Skeletal muscle tissue (tissue), 4 donors: ENCODE data around the gene CPNE2. TPM values are rescaled to one million over a fixed set of nuclear protein-coding genes. Genes with fewer than 3 reads are reported as not detected.
"Not testable (repeated sequence)": the region's sequence is repeated elsewhere in the genome, so short reads cannot be mapped to it uniquely, and the experiment has no call there.

Source experiments
- H3K27ac ChIP-seq: one replicate; pipeline ENCODE4 v1.7.0; 2013; ENCODE audit warnings: mild to moderate bottlenecking, low read depth, low read length, inconsistent platforms
- H3K27me3 ChIP-seq, 3 donors: one replicate each; pipeline ENCODE4 v1.7.0; 2013; ENCODE audit warnings: low read length in 3 of 3; ENCODE audit not compliant: control insufficient read depth in 3 of 3, insufficient read depth in 3 of 3
- H3K36me3 ChIP-seq, 3 donors: one replicate each; pipeline ENCODE4 v1.7.0; 2013; ENCODE audit warnings: low read length in 3 of 3; ENCODE audit not compliant: control insufficient read depth in 3 of 3, insufficient read depth in 3 of 3
- H3K4me1 ChIP-seq, 3 donors: one replicate each; pipeline ENCODE4 v1.7.0; 2013; ENCODE audit warnings: low read length in 3 of 3, mild to moderate bottlenecking in 3 of 3; ENCODE audit not compliant: control insufficient read depth in 3 of 3, insufficient read depth in 3 of 3
- H3K4me3 ChIP-seq, 3 donors: one replicate each; pipeline ENCODE4 v1.7.0; 2013; ENCODE audit warnings: low read length in 3 of 3
- H3K9ac ChIP-seq, 3 donors: one replicate each; pipeline ENCODE4 v1.7.0; 2013; ENCODE audit warnings: low read length in 3 of 3, mild to moderate bottlenecking in 3 of 3, moderate library complexity in 2 of 3, low read depth in 1 of 3
- H3K9me3 ChIP-seq, 3 donors: one replicate each; pipeline ENCODE4 v1.7.0; 2013; ENCODE audit warnings: low read length in 3 of 3; ENCODE audit not compliant: control insufficient read depth in 3 of 3
- total RNA-seq: library from RNA; depleted of rRNA; stranded (reverse); fragments of >200 nt; gene quantifications from one replicate; pipeline ENCODE4 v1.2.3, GENCODE V29; 2014
- donor health status: Osteomylitis.

CPNE2 gene
- total RNA-seq, 1 donor from 2014 or later, result 8.9 TPM

GRCh38 chr16:57054771-57055170, 37.6 kb upstream of the CPNE2 start:
- H3K4me1 ChIP-seq, result no peaks in the 10 kb centered on the region
- no peaks in the 10 kb centered on the region for H3K27me3 ChIP-seq
- no peaks in the 10 kb centered on the region for H3K9me3 ChIP-seq
- peaks cover 2 to 19% (median 5%) of the 10 kb centered on the region in 3 donors for H3K36me3 ChIP-seq
- H3K27ac ChIP-seq, result no peak overlapping the region
- no peak overlapping the region for H3K9ac ChIP-seq
- H3K4me3 ChIP-seq, result no peak overlapping the region

- peaks cover 0 to 7% (median 6%) of the 10 kb centered on the region in 3 donors for H3K4me1 ChIP-seq
- peaks cover 2 to 22% (median 5%) of the 10 kb centered on the region in 3 donors for H3K36me3 ChIP-seq
Observed at GRCh38 chr16:57055671-57056070, 36.7 kb upstream of the CPNE2 start.

GRCh38 chr16:57058291-57058861, 34.0 kb upstream of the CPNE2 start:
- peaks cover 2 to 20% (median 5%) of the 10 kb centered on the region in 3 donors for H3K36me3 ChIP-seq
- H3K27me3 ChIP-seq, result no peaks in the 10 kb centered on the region
- no peak overlapping the region for H3K9ac ChIP-seq
- H3K27ac ChIP-seq, result no peak overlapping the region
- no peak overlapping the region for H3K4me3 ChIP-seq
- H3K9me3 ChIP-seq, result no peaks in the 10 kb centered on the region
- peaks cover 8 to 24% (median 22%) of the 10 kb centered on the region in 3 donors for H3K4me1 ChIP-seq

More at GRCh38 chr16:57055671-57056070, 36.7 kb upstream of the CPNE2 start:
- H3K27me3 ChIP-seq, result no peaks in the 10 kb centered on the region
- H3K27ac ChIP-seq, result no peak overlapping the region
- H3K4me3 ChIP-seq, result no peak overlapping the region
- no peaks in the 10 kb centered on the region for H3K9me3 ChIP-seq
- H3K9ac ChIP-seq, result no peak overlapping the region

GRCh38 chr16:57060323-57061083, 31.9 kb upstream of the CPNE2 start:
- peaks cover 0 to 13% (median 5%) of the 10 kb centered on the region in 3 donors for H3K36me3 ChIP-seq
- peak overlapping the region in 2 of 3 donors; percentile 60 to 79 for H3K9ac ChIP-seq
- peak overlapping the region; percentile 88 for H3K27ac ChIP-seq
- no peaks in the 10 kb centered on the region for H3K27me3 ChIP-seq
- H3K4me1 ChIP-seq, result peaks cover 8 to 24% (median 22%) of the 10 kb centered on the region in 3 donors
- H3K9me3 ChIP-seq, result no peaks in the 10 kb centered on the region
- H3K4me3 ChIP-seq, result peak overlapping the region in 2 of 3 donors; percentile 52 to 72

GRCh38 chr16:57061084-57061905, 31.1 kb upstream of the CPNE2 start:
- peak overlapping the region in 2 of 3 donors; percentile 52 to 72 for H3K4me3 ChIP-seq
- H3K27ac ChIP-seq, result peak overlapping the region; percentile 88
- peaks cover 8 to 24% (median 22%) of the 10 kb centered on the region in 3 donors for H3K4me1 ChIP-seq
- H3K9me3 ChIP-seq, result no peaks in the 10 kb centered on the region
- H3K36me3 ChIP-seq, result peaks cover 0 to 8% (median 5%) of the 10 kb centered on the region in 3 donors
- peak overlapping the region; percentile 3 to 79 (median 60) for H3K9ac ChIP-seq
- H3K27me3 ChIP-seq, result no peaks in the 10 kb centered on the region

GRCh38 chr16:57062329-57062728, 30.1 kb upstream of the CPNE2 start:
- Histone ChIP-seq H3K27me3 (no peaks in the 10 kb centered on the region), H3K4me1 (peaks cover 8 to 24% (median 22%) of the 10 kb centered on the region in 3 donors), H3K4me3 (no peak overlapping the region), H3K36me3 (peaks cover 0 to 8% (median 5%) of the 10 kb centered on the region in 3 donors), H3K9me3 (no peaks in the 10 kb centered on the region), H3K9ac (peak overlapping the region in 2 of 3 donors; percentile 42 to 60), H3K27ac (peak overlapping the region; percentile 88)

GRCh38 chr16:57063189-57063588, 29.2 kb upstream of the CPNE2 start:
- peaks cover 8 to 24% (median 22%) of the 10 kb centered on the region in 3 donors for H3K4me1 ChIP-seq
- H3K9ac ChIP-seq, H3K27me3 ChIP-seq, H3K4me3 ChIP-seq, H3K36me3 ChIP-seq, H3K27ac ChIP-seq, H3K9me3 ChIP-seq: not testable (repeated sequence)

GRCh38 chr16:57064995-57065394, 27.4 kb upstream of the CPNE2 start:
- Histone ChIP-seq H3K4me1 (peaks cover 8 to 23% (median 22%) of the 10 kb centered on the region in 3 donors), H3K4me3 (no peak overlapping the region), H3K27ac (no peak overlapping the region), H3K9ac (no peak overlapping the region), H3K9me3 (no peaks in the 10 kb centered on the region), H3K36me3 (peaks cover 0 to 5% (median 0%) of the 10 kb centered on the region in 3 donors), H3K27me3 (no peaks in the 10 kb centered on the region)

- no peak overlapping the region for H3K9ac ChIP-seq
- no peak overlapping the region for H3K4me3 ChIP-seq
- peaks cover under 1 to 13% (median 11%) of the 10 kb centered on the region in 3 donors for H3K4me1 ChIP-seq
- peaks cover 0 to 2% (median 0%) of the 10 kb centered on the region in 3 donors for H3K36me3 ChIP-seq
- H3K9me3 ChIP-seq, result no peaks in the 10 kb centered on the region
- H3K27ac ChIP-seq, result no peak overlapping the region
- H3K27me3 ChIP-seq, result no peaks in the 10 kb centered on the region
Observed at GRCh38 chr16:57066625-57067024, 25.8 kb upstream of the CPNE2 start.
